Endothelial cell of umbilical vein (primary cell): ENCODE data around the gene ITGAE.
A peak's percentile ranks its signal among the peaks of the same experiment; 100 is the strongest.

Experiments
- CTCF ChIP-seq, 2 donors: IDR thresholded peaks; 1 replicate in 1 of 2; 2 replicates in 1 of 2; pipeline ENCODE4 v1.5.1; 2011; ENCODE audit warnings: low read length in 2 of 2, mild to moderate bottlenecking in 2 of 2, moderate library complexity in 2 of 2, control low read depth in 1 of 2, inconsistent platforms in 1 of 2, low read depth in 1 of 2; ENCODE audit not compliant: insufficient read depth in 1 of 2; ENCODE audit errors: extremely low read depth in 1 of 2
- GATA2 ChIP-seq: IDR thresholded peaks from 2 replicates; pipeline ENCODE4 v1.7.0; 2011; ENCODE audit warnings: low read depth, mild to moderate bottlenecking, moderate library complexity, mixed read lengths, low read length; ENCODE audit not compliant: insufficient read length, insufficient read depth
- JUN ChIP-seq: IDR thresholded peaks from 2 replicates; pipeline ENCODE4 v1.6.1; 2011; ENCODE audit warnings: borderline replicate concordance, low read depth; ENCODE audit not compliant: insufficient read length, insufficient read depth
- MAX ChIP-seq: IDR thresholded peaks from 2 replicates; pipeline ENCODE4 v1.6.1; 2011; ENCODE audit not compliant: insufficient read depth, insufficient read length
- POLR2A ChIP-seq: IDR thresholded peaks from 2 replicates; pipeline ENCODE4 v1.6.1; 2012; ENCODE audit warnings: low read depth, mild to moderate bottlenecking, control low read depth, low read length

DNA sequence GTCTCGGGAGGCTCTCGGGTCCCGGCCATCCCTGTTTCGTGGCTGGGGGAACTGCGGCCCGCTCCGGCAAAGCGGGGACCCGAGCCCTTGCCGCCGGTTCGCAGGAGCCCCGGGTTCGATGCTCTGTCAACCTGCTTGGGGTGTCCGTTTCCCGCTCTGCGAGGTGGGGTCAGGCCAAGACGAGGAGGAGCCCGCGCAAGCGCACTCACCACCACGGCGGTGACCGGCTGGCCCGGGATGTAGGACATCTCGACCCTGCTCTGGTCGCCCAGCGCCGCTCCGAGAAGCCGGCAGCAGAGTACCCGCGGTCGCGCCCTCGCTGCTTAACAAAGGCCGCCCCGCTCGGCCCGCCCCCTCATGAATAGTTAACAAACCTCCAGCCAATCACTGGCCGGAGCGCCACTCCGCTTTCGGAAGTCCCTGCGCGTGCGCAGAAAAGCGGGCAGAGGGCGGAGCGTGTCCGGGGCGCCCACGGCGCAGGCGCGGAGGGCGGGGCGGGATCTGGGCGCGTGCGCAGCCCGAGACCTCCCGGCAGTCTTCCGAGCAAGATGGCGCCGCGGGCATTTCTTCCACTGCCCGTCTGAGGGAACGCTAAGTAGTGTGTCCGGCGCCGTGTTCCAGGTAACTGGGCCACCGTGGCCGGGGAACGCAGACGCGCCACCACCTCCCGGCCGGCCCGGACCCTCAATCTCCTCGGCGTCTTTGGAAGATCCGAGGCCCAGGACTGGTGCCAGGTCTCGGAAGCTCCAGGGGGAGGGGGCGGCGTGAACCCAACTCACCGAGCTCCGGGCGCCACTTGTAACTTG lies 132.5 kb downstream of the ITGAE start, which contains the start of the genes EMC6 and TAX1BP3:
- TF ChIP-seq POLR2A (peak; percentile 99), CTCF (IDR thresholded peaks at IDR 0.05; ENCODE audit: extremely low read depth in 1 of 2, insufficient read depth in 1 of 2, low read depth in 1 of 2, low read length in 2 of 2) (no peak), JUN (no peak), GATA2 (no peak), MAX (no peak)
